HG02943 (cell line): ENCODE results near the gene CCL4.
A peak's percentile ranks its signal among the peaks of the same experiment; 100 is the strongest.
"Not testable (repeated sequence)": the region's sequence is repeated elsewhere in the genome, so short reads cannot be mapped to it uniquely, and the experiment has no call there.

Experiments used
- ATAC-seq: cut with Tn5 transposase; IDR thresholded peaks from one replicate; pipeline ENCODE4 v1.9.1; 2021; ENCODE audit warnings: mild to moderate bottlenecking, low read depth, moderate library complexity; ENCODE audit not compliant: unreplicated experiment

The CCL4 gene

DNA sequence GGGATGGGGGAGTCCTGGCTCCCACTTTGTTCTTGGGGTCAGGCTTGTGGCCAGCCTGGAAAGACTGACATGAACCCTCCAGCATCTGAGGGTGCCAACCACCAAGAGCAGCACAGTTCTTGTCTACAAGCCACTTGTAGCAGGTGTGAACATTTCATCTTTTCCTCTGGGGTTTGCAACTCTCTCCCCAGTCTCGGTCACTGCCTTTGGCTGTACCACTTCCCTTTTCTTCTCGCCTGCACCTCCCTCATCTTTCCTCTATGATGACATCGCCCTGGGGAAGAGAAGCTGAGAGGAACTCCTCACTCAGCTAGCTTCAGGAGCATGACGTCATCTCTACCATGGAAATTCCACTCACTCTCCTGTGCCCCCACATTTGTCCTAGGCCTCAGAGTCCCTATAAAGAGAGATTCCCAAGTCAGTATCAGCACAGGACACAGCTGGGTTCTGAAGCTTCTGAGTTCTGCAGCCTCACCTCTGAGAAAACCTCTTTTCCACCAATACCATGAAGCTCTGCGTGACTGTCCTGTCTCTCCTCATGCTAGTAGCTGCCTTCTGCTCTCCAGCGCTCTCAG lies at the start of gene CCL4:
Gene CCL4 (plus strand): TSS at position 427 of the 575 bp plus-strand sequence. CDS start 79 bp downstream, at position 506.
- peak; percentile 77 for ATAC-seq

- no peak for ATAC-seq
Measured at GRCh38 chr17:36055171-36055570, 48.5 kb upstream of the CCL4 start.

DNA sequence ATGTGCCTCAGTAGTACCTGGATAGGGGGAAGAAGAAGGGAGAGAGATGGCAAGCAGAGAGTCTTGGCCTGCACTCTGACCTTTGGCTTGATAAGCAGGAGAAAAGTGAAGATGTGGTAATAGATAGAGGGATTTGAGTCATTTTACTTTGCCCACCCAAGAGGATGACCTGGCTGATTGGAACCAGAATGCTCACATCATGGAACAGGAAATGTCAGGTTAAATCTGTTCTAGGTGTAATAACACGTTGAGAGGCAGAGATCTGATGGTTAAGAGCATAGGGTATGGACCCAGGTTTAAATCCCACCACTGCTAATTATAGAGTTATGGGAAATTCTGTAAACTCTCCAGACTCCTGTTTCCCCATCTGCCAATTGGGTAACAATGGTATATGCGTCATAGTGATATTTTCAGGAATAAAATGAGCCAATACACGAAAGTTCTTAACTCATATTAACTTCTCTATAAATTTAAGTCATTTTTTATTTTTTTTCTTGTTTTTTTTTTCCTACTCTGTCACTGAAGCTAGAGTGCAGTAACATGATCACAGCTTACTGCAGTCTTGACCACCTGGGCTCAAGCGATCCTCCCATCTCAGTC lies 47.6 kb upstream of the CCL4 start:
- ATAC-seq: no peak

GRCh38 chr17:36057911-36058310 lies 45.7 kb upstream of the CCL4 start:
- ATAC-seq: no peak

DNA sequence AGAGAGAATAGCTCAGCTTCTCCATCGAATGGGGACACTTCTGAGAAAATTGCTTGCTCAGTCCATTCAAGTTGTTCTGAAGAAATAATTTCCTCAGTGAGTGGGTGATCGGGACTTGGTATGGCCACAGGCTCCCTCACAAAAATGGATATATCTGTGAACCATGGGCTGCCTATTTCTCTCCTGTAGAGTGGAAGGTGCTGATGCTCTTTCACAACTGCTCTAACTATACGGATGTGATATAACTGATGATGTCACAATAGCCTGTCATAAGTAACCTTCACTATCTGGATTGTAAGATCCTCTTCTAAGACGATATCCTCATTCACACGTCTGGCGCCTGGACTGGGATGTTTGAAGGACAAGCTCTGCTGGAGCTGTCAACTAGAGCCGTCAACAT lies 44.2 kb upstream of the CCL4 start:
- ATAC-seq: no peak

- ATAC-seq: no peak
Measured at GRCh38 chr17:36060816-36061215, 42.8 kb upstream of the CCL4 start.

- no peak for ATAC-seq
Measured at GRCh38 chr17:36063786-36064541, 39.7 kb upstream of the CCL4 start, which contains the start of gene CCL18. Gene CCL18 (plus strand): TSS chr17:36064272. CDS start chr17:36064343, 71 bp downstream.

- no peak for ATAC-seq
Measured at GRCh38 chr17:36066365-36066985, 37.2 kb upstream of the CCL4 start.

- no peak for ATAC-seq
Measured at GRCh38 chr17:36068524-36068923, 35.1 kb upstream of the CCL4 start.

DNA sequence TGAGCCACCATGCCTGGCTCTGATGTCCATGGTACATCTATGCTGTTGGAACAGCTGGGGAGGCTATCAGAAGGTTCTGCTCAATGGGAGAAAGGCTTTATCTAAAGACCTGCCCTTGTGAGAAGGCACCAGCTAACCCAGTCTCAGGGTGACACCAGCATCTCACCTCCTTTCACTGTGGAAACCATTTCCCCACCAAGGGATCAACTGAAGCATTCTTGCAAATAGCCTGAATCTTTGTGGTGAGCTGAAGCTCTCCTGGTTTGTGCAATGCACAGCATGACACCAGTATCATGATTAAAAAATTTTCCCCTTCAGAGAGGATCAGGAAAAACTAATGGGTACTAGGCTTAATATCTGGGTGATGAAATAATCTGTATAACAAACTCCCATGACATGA lies 34.5 kb upstream of the CCL4 start:
- no peak for ATAC-seq

DNA sequence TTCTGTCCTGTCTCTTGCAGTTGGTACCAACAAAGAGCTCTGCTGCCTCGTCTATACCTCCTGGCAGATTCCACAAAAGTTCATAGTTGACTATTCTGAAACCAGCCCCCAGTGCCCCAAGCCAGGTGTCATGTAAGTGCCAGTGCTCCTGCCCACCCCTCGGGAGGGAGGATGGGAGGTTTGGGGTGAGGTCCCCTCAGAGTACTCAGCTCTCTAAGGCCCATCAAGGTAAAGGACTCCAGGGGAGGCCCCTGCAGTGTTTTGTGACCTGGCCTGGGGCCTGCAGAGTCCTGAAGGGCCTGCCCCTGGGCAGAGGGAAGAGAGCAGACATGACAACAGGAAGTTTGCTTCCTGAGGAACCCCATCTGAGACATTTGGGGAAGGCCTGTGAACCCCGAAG lies 33.2 kb upstream of the CCL4 start:
- no peak for ATAC-seq

- ATAC-seq: no peak
Measured at GRCh38 chr17:36071751-36072150, 31.9 kb upstream of the CCL4 start.

GRCh38 chr17:36072431-36073121 lies 31.1 kb upstream of the CCL4 start:
- no peak for ATAC-seq

DNA sequence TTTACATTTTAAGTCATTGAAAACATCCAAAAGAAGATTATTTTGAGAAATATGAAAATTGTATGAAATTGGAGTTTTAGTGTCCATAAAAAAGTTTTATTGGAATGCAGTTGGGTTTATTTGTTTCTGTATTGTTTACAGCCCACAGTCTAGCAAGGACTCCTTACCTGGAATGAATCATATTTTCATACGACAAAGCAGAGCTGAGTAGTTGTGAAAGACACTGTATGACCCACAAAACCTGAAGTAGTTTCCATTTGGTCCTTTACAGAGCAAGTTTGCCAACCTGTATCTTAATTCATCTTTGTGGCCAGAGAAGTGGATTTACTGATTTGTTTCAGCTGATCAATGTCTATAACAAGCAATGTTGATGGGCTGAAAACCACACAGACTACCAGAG lies 29.3 kb upstream of the CCL4 start:
- no peak for ATAC-seq

DNA sequence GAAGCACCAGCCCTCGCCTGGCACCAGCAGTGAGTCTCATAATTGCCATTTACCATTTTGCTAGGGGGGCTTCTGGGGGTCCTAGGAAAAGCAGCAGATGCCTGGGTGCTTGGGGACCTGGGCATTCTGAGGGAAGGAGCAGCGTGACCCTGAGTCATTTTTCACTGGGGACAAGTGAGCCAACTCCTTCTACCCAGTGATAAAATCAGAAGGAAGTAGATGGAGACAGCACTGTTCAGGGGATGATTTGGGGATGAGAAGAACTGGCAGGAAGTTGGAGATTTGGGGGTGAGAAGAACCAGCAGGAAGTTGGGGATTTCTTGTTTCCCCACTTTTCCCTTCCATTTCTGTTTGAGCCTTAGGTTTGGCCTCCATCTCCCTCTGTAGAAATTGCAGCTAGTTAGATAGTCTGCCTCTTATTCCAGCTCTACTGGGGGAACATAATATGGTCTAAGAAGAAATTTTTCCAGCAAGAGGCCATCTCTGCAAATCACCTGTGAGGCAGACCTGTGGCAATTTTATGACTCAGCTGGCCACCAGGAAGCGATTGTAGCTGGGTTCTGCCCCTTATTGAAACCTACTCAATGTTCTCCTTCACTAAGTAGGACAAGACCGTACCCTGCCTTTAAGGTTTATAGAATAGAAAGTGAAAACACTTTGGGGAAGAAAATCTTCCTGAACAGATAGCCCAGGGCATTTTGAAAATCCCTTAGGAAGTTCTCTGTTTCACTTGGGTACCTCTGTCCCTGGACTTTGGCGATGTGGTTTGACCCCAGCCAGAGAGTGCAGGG lies 21.8 kb upstream of the CCL4 start:
- not testable (repeated sequence) for ATAC-seq

- not testable (repeated sequence) for ATAC-seq
Measured at GRCh38 chr17:36082482-36083120, 21.0 kb upstream of the CCL4 start.

DNA sequence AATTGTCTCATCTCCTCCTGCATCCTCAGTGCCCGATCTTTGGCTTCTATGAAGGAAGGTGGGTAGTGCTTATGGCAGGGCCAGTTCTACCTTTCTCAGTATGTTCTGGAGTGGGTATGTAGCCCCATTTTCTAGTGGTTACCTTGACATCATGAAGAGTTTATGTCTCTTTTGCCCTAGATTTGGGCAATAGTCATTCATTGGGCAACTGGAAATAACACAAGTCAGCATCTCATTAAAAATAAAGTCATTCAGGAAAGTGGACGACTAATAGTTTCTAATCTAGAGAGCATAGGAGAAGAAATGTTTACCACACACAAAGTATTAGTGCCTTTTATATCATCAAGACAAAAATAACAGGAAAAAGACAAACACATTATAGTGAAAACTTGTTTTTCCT lies 19.9 kb upstream of the CCL4 start:
- not testable (repeated sequence) for ATAC-seq

DNA sequence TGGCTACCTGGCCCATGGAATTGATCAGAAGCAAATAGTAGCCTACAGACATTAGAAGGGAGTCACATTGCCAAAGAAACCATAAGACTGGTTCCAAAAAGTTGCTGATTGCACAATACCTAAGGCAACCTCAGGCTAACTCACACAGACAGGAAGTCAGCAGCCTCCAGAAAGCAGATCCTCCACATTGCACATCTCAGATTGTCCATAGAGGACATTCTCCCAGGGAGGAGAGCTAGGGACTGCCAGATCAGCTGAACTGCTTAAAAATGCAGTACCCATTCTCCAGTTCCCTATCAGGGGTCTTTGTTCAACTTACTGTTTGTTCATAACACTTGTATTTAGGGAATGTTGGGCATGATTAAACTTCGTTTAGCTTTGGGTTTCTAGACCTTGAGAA lies 17.9 kb upstream of the CCL4 start:
- no peak for ATAC-seq

GRCh38 chr17:36086791-36087190 lies 16.8 kb upstream of the CCL4 start:
- ATAC-seq: no peak
